Neural progenitor cell (in vitro differentiated cells): Measurements from ENCODE around the gene NEDD1. TPM values are rescaled to one million over a fixed set of nuclear protein-coding genes. Genes with fewer than 3 reads are reported as not detected.

Experiments used
- DNase-seq: peaks from one replicate; pipeline ENCODE4 v3.0.0-alpha.2; 2016; ENCODE audit warnings: low spot score
- H2AFZ ChIP-seq: fragments of 200-600 bp; sonication (generic); replicated peaks from 2 replicates; pipeline ENCODE4 v1.6.1; 2016; ENCODE audit warnings: antibody characterized with exemption
- H3F3A ChIP-seq: fragments of 200-600 bp; sonication (generic); 2 replicates; pipeline ENCODE4 v1.6.1; 2016; ENCODE audit warnings: antibody characterized with exemption, low read depth
- H3K27ac ChIP-seq: fragments of 200-600 bp; sonication (generic); 2 replicates; pipeline ENCODE4 v1.5.1; 2016; ENCODE audit warnings: mild to moderate bottlenecking
- H3K27me3 ChIP-seq: fragments of 200-600 bp; sonication (generic); 2 replicates; pipeline ENCODE4 v1.6.1; 2016; ENCODE audit warnings: mild to moderate bottlenecking, moderate library complexity
- H3K36me3 ChIP-seq: fragments of 200-600 bp; sonication (generic); 2 replicates; pipeline ENCODE4 v1.5.1; 2016
- H3K4me1 ChIP-seq: fragments of 200-600 bp; sonication (generic); 2 replicates; pipeline ENCODE4 v1.6.1; 2016; ENCODE audit warnings: mixed run types
- H3K4me2 ChIP-seq: fragments of 200-600 bp; sonication (generic); 2 replicates; pipeline ENCODE4 v1.6.1; 2016
- H3K4me3 ChIP-seq: fragments of 200-600 bp; sonication (generic); 2 replicates; pipeline ENCODE4 v1.5.1; 2016
- H3K79me2 ChIP-seq: fragments of 200-600 bp; sonication (generic); 2 replicates; pipeline ENCODE4 v1.6.1; 2016; ENCODE audit warnings: low read depth
- H3K9ac ChIP-seq: fragments of 200-600 bp; sonication (generic); 2 replicates; pipeline ENCODE4 v1.6.1; 2016
- H3K9me3 ChIP-seq: fragments of 200-600 bp; sonication (generic); 2 replicates; pipeline ENCODE4 v1.5.1; 2016; ENCODE audit warnings: low read depth
- H4K20me1 ChIP-seq: fragments of 200-600 bp; sonication (generic); 2 replicates; pipeline ENCODE4 v1.6.1; 2016; ENCODE audit warnings: low read depth
- H3K27ac Mint-ChIP-seq: 3 replicates; pipeline ENCODE4 v1.8.0; 2021; ENCODE audit warnings: mixed read lengths
- H3K27me3 Mint-ChIP-seq: 2 replicates; pipeline ENCODE4 v1.8.0; 2022; ENCODE audit warnings: low read depth, mild to moderate bottlenecking, inconsistent platforms, moderate library complexity, mixed read lengths; ENCODE audit not compliant: insufficient read depth
- H3K36me3 Mint-ChIP-seq: 3 replicates; pipeline ENCODE4 v1.8.0; 2021; ENCODE audit warnings: mixed read lengths
- H3K4me1 Mint-ChIP-seq: 3 replicates; pipeline ENCODE4 v1.8.0; 2021; ENCODE audit warnings: mixed read lengths
- H3K4me3 Mint-ChIP-seq: 3 replicates; pipeline ENCODE4 v1.8.0; 2021; ENCODE audit warnings: mild to moderate bottlenecking, moderate library complexity, mixed read lengths
- H3K9me3 Mint-ChIP-seq: 3 replicates; pipeline ENCODE4 v1.8.0; 2020; ENCODE audit warnings: mixed read lengths
- CTCF ChIP-seq: fragments of 200-600 bp; sonication (generic); IDR thresholded peaks from 2 replicates; pipeline ENCODE4 v1.5.1; 2017; ENCODE audit warnings: antibody characterized with exemption, mild to moderate bottlenecking
- EZH2 ChIP-seq: fragments of 200-600 bp; sonication (generic); IDR thresholded peaks from 2 replicates; pipeline ENCODE4 v1.6.1; 2017; ENCODE audit warnings: antibody characterized with exemption, mild to moderate bottlenecking, moderate library complexity
- EZH2phosphoT487 ChIP-seq: fragments of 200-600 bp; sonication (generic); IDR thresholded peaks from 2 replicates; pipeline ENCODE4 v1.6.1; 2017; ENCODE audit warnings: antibody characterized with exemption
- total RNA-seq: library from RNA; depleted of rRNA; stranded (reverse); fragments of >200 nt; gene quantifications from 2 replicates; pipeline ENCODE4 v1.2.3, GENCODE V29; 2015; ENCODE audit warnings: low replicate concordance

The NEDD1 gene
- total RNA-seq, 1 donor from 2014 or later = 115 TPM

DNA sequence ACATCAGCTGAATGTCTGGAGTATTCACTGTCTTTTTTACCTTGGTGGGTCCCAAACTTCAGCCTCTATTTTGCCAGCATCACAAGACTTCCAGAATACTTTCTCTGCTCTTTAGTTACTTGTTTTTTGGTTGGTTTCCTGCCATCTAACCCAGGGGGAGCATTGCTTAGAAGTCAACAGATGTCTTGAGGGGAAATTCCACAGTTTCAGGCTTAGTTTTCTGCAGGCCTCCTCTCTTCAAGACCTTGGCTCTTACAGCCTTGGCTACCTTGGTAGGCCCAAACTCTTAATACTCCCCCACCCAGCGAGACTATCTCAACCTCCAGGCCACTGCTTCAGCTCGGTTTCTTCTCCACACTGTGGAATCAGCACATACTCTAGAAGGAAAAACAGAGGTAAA, 41.7 kb downstream of the NEDD1 start:
- peaks cover 18% of the 10 kb centered on the region for H3K36me3 ChIP-seq
- H3K4me2 ChIP-seq = no peak overlapping the region
- Mint-ChIP-seq H3K36me3 (peaks cover 43% of the 10 kb centered on the region), H3K27me3 (no peaks in the 10 kb centered on the region), H3K9me3 (peaks cover 6% of the 10 kb centered on the region), H3K4me3 (no peak overlapping the region), H3K27ac (no peak overlapping the region), H3K4me1 (no peaks in the 10 kb centered on the region)
- TF ChIP-seq EZH2 (no peak), EZH2phosphoT487 (no peak), CTCF (no peak)
- H3K9me3 ChIP-seq = no peaks in the 10 kb centered on the region
- no peak overlapping the region for H3K4me3 ChIP-seq
- no peak overlapping the region for H3K27ac ChIP-seq
- no peaks in the 10 kb centered on the region for H3K27me3 ChIP-seq
- no peaks in the 10 kb centered on the region for H3K4me1 ChIP-seq
- DNase-seq = no peak
- no peak overlapping the region for H2AFZ ChIP-seq
- no peaks in the 10 kb centered on the region for H4K20me1 ChIP-seq
- H3K9ac ChIP-seq = no peak overlapping the region
- no peaks in the 10 kb centered on the region for H3F3A ChIP-seq
- H3K79me2 ChIP-seq = no peaks in the 10 kb centered on the region

GRCh38 chr12:96979532-96979931, 72.5 kb downstream of the NEDD1 start:
- no peaks in the 10 kb centered on the region for H3K79me2 ChIP-seq
- no peak overlapping the region for H3K9ac ChIP-seq
- no peaks in the 10 kb centered on the region for H3K9me3 ChIP-seq
- peaks cover 4% of the 10 kb centered on the region for H3K4me1 ChIP-seq
- H3F3A ChIP-seq = no peaks in the 10 kb centered on the region
- no peak overlapping the region for H3K4me2 ChIP-seq
- peaks cover 3% of the 10 kb centered on the region for H3K36me3 Mint-ChIP-seq
- H3K27ac ChIP-seq = no peak overlapping the region
- TF ChIP-seq EZH2phosphoT487 = no peak
- TF ChIP-seq EZH2 = no peak
- peaks cover 26% of the 10 kb centered on the region for H3K4me1 Mint-ChIP-seq
- H3K27me3 ChIP-seq = no peaks in the 10 kb centered on the region
- no peaks in the 10 kb centered on the region for H3K27me3 Mint-ChIP-seq
- no peak overlapping the region for H3K27ac Mint-ChIP-seq
- no peak overlapping the region for H3K4me3 Mint-ChIP-seq
- H2AFZ ChIP-seq = no peak overlapping the region
- H4K20me1 ChIP-seq = no peaks in the 10 kb centered on the region
- no peak overlapping the region for H3K4me3 ChIP-seq
- H3K9me3 Mint-ChIP-seq = no peaks in the 10 kb centered on the region
- H3K36me3 ChIP-seq = no peaks in the 10 kb centered on the region
- no peak for DNase-seq

GRCh38 chr12:96980991-96981414, 73.9 kb downstream of the NEDD1 start:
- H2AFZ ChIP-seq = no peak overlapping the region
- H3K9me3 ChIP-seq = no peaks in the 10 kb centered on the region
- peaks cover 3% of the 10 kb centered on the region for H3K36me3 Mint-ChIP-seq
- H3K27ac ChIP-seq = no peak overlapping the region
- peak overlapping the region; percentile 47 for H3K27ac Mint-ChIP-seq
- DNase-seq = no peak
- peaks cover 4% of the 10 kb centered on the region for H3K27me3 ChIP-seq
- peaks cover 26% of the 10 kb centered on the region for H3K4me1 Mint-ChIP-seq
- no peaks in the 10 kb centered on the region for H3K36me3 ChIP-seq
- no peaks in the 10 kb centered on the region for H3K79me2 ChIP-seq
- H3K4me1 ChIP-seq = peaks cover 5% of the 10 kb centered on the region
- no peak overlapping the region for H3K4me3 ChIP-seq
- H3K9ac ChIP-seq = no peak overlapping the region
- no peaks in the 10 kb centered on the region for H3K9me3 Mint-ChIP-seq
- TF ChIP-seq EZH2phosphoT487 (no peak), EZH2 (no peak), CTCF (no peak)
- H3K4me3 Mint-ChIP-seq = no peak overlapping the region
- no peaks in the 10 kb centered on the region for H3K27me3 Mint-ChIP-seq
- H3K4me2 ChIP-seq = no peak overlapping the region
- no peaks in the 10 kb centered on the region for H4K20me1 ChIP-seq
- peaks cover under 1% of the 10 kb centered on the region for H3F3A ChIP-seq

DNA sequence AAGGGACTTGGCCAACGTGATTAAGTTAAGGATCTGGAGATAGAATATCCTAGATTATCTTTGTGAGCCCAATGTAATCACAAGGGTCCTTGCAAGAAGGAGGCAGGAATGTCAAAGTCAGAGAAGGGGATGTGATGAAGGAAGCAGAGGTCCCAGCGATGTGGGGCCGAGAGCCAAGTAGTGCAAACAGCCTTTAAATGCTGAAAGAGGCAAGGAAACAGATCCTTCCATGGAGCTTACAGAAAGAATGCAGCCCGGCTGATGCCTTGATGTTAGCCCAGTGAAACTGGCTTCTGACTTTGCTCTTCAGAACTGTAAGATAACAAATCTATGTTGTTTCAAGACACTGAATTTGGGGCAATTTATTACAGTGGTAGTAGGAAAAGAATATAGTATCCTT, 74.9 kb downstream of the NEDD1 start:
- H2AFZ ChIP-seq = peak overlapping the region; percentile 1
- peaks cover 11% of the 10 kb centered on the region for H3K27me3 ChIP-seq

More for the DNA sequence above, 74.9 kb downstream of the NEDD1 start:
- H3K36me3 ChIP-seq = no peaks in the 10 kb centered on the region
- peaks cover 14% of the 10 kb centered on the region for H3K4me1 ChIP-seq
- TF ChIP-seq CTCF = no peak
- TF ChIP-seq EZH2phosphoT487 = no peak
- TF ChIP-seq EZH2 = no peak
- peak; percentile 7 for DNase-seq
- H3K79me2 ChIP-seq = no peaks in the 10 kb centered on the region
- Mint-ChIP-seq H3K27ac (peak overlapping the region; percentile 91), H3K27me3 (no peaks in the 10 kb centered on the region), H3K9me3 (no peaks in the 10 kb centered on the region), H3K36me3 (peaks cover 3% of the 10 kb centered on the region), H3K4me1 (peaks cover 34% of the 10 kb centered on the region), H3K4me3 (no peak overlapping the region)
- H3F3A ChIP-seq = peaks cover 8% of the 10 kb centered on the region
- H3K27ac ChIP-seq = no peak overlapping the region
- no peak overlapping the region for H3K4me2 ChIP-seq
- no peaks in the 10 kb centered on the region for H3K9me3 ChIP-seq
- no peak overlapping the region for H3K9ac ChIP-seq
- no peak overlapping the region for H3K4me3 ChIP-seq
- no peaks in the 10 kb centered on the region for H4K20me1 ChIP-seq
